C4-2B (cell line): ENCODE measurements around the gene RALGAPA2.

ENCODE experiments used
- H3K27ac ChIP-seq: fragments of 450-650 bp; 2 replicates; pipeline ENCODE4 v1.5.1; 2017
- ZFX ChIP-seq: fragments of 450-650 bp; IDR thresholded peaks from 2 replicates; pipeline ENCODE4 v1.6.1; 2017
- TF ChIP-seq, protein P1 (sequence below): fragments of 450-650 bp; conservative IDR thresholded peaks from 2 replicates; pipeline ENCODE4 v1.5.1; 2017; ENCODE audit warnings: mild to moderate bottlenecking

Gene RALGAPA2

DNA sequence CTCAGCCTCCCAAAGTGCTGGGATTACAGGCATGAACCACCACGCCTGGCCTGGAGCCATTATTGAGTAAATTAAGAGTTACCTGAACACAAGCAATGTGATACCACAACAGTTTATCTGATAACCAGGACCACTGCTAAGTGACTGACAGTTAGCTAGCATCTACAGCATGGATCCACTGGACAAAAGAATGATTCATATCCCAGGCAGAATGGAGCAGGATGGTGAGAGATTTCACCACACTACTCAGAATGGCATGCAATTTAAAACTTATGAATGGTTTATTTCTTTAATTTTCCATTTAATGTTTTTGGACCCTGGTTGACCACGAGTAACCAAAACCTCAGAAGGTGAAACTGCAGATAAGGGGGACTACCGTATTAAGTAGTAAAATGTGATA, 48.6 kb downstream of the RALGAPA2 start:
- TF ChIP-seq, protein P1, sequence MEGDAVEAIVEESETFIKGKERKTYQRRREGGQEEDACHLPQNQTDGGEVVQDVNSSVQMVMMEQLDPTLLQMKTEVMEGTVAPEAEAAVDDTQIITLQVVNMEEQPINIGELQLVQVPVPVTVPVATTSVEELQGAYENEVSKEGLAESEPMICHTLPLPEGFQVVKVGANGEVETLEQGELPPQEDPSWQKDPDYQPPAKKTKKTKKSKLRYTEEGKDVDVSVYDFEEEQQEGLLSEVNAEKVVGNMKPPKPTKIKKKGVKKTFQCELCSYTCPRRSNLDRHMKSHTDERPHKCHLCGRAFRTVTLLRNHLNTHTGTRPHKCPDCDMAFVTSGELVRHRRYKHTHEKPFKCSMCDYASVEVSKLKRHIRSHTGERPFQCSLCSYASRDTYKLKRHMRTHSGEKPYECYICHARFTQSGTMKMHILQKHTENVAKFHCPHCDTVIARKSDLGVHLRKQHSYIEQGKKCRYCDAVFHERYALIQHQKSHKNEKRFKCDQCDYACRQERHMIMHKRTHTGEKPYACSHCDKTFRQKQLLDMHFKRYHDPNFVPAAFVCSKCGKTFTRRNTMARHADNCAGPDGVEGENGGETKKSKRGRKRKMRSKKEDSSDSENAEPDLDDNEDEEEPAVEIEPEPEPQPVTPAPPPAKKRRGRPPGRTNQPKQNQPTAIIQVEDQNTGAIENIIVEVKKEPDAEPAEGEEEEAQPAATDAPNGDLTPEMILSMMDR: no peak
- TF ChIP-seq ZFX: no peak
- H3K27ac ChIP-seq: no peak overlapping the region

DNA sequence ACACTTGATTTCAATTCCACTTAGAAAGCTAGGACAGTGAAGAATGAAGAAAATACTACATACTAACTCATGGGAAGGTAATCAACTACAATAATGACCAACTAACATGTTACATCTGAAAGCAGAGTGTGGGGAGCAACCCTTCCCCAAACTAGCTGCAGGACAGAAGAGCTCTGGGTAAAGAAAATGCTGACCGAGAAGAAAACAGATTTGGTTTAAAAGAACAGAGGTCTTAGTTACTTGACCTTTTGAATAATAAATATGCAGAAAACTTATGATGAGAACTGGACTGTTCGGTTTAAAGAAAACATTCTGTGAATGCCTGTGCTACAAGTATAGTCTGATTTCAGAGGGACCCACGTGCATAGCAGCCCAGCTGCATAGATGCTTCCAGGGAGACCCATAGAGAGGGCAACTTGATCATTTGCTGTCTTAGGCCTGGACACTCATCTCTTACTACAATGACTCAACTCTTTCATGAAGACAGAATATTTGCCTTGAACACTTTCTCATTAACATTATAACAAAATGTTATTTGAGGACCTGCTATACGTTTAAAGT, 53.5 kb downstream of the RALGAPA2 start:
- H3K27ac ChIP-seq: no peak overlapping the region
- TF ChIP-seq, protein P1: no peak
- TF ChIP-seq ZFX: no peak

DNA sequence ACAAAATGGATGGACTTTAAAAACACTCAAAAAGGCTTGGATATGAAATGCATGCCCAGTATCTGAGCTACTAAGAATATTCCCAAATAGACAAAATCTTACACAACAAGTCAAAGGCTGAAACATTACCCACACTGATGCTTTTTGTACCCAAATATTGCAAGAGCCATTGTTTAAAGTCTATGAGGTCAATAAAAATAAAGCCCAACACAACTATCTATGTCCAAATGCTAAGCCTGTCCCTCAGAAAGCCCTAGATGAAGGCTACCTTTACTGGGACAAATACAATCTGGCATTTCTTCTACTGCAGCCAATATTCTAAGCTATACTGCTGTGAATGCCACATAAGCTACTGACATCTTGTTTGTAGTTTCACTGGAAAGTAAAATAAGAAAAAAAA, 54.3 kb downstream of the RALGAPA2 start:
- no peak for TF ChIP-seq ZFX
- TF ChIP-seq, protein P1: no peak
- H3K27ac ChIP-seq: no peak overlapping the region

DNA sequence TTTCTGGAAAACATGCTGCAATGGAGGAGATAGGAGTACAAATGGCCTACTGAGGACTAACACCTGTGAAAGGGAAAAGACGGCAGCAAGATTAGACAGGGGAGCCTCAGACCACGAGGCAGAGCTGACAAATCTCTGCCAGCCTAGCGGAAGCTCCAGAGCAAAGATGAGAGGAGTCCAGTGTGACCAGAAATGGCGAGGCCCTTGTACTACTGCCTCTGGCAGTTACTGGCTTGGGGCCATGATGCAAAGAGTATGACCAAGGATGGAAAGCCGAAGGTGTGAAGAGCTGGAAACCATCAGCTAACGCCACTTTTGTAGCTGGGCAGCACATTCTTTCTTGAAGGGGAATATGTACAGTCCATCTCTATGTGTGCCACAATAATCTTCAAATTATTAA, 55.4 kb downstream of the RALGAPA2 start:
- TF ChIP-seq, protein P1: no peak
- no peak for TF ChIP-seq ZFX
- no peak overlapping the region for H3K27ac ChIP-seq

DNA sequence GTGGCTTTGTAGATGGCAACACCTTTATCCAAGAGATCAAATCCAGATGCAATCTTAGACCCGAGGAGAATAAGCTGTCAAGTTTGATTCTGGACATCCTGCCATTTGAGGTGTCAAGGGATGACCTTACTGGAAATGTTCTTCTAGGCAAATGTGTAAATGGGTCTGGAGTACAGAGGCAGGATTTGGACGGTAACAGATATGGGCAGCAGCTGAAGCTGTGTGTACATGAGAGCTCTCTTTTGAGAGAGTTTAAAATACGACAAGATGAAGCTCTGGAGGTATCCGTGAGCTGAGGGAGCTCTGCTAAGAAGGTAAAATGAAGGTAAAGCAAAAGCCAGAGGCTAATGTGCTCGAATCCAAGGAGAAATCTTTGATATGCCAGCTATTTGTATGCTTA, 56.6 kb downstream of the RALGAPA2 start:
- H3K27ac ChIP-seq: no peak overlapping the region; the same call in 1 of the 2 replicates
- TF ChIP-seq, protein P1: no peak

DNA sequence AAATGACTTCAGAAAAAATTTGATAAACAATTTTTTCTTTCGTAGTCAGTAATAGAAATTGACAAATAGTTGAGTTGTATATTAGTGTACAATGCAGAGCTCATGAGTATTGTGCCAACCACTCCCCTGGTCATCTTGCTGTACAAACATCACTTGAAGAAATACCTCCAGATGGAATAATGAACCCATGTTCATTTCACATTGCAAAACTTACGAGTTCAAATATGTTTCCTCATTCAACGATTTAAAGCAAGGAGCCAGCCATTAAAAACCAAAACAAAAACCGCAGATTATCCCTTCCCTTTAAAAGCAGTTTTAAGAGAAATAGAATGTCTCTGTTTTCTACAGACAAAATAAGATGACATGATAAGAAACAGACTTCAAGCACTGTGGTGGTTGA, 62.5 kb downstream of the RALGAPA2 start:
- H3K27ac ChIP-seq: no peak overlapping the region
- no peak for TF ChIP-seq ZFX
- TF ChIP-seq, protein P1: no peak

DNA sequence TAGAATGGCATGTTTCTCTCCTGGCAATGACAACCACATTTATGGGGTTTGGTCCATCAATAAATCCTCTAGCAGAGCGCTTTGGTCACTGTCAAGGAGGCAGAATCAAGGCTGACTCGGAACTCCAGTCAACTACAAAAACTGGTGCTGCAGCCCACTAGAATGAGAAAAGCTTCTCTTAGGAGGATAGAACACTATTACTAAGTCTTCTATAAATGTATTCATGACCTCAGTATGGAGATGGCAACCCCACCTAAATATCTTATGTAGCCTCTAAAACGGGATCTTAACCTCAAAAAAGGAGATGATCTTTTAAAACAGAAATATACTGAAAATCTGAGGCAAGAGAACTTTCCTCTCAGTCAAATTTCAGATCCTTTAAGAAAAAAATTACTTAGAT, 68.5 kb downstream of the RALGAPA2 start:
- TF ChIP-seq, protein P1: no peak
- TF ChIP-seq ZFX: no peak
- no peak overlapping the region for H3K27ac ChIP-seq
